Activated CD4-positive, alpha-beta T cell treated with anti-CD3 and anti-CD28 coated beads for 48 hours (primary cell): ENCODE data around the gene ZNF44.
"Not testable (repeated sequence)": the region's sequence is repeated elsewhere in the genome, so short reads cannot be mapped to it uniquely, and the experiment has no call there.

Source experiments
- DNase-seq: peaks from one replicate; pipeline ENCODE4 v3.0.0-alpha.2; 2020

ZNF44 gene

DNA sequence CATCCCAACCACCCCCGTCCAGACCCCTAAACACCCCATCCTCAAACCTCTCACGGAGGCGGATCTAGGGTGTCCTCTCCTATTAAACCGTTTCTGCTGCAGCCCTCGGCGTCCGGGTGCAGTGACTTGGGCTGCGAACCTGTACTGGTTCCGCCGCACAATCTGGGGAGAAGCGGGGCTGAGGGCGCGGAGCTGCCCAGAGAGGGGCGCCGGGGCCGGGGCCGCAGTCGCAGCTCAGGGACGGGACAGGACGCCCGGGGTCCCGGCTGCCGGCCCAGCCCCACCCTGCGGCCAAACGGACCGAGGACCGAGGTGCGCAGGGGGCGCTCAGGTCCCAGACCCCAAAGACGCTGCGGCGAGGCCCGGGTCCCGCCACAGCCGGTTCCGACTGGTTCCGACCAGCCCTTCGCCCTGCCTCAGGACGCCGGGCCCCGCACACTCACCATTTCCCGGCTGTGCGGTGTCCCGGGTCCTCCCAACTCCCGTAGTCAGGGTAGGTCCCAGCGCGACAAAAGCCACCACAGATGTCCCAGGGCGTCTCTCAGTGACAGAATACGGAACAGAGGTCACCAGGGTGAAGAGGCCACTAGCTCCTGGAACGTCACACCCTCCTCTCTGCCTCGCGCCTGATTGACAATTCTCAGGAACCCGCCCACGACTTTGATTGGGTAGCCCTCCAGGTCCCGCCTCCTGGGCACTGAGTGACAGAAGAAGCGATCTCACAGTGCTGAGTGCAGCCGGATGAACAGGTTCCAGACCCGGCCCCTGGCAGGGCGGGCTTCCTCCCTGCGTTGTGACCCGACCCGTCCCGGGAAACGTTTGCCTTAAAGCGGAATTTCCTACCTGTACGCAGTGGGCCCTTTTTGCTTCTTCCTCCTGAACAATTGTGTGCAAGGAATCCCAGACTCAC, at the start of gene ZNF44:
TSS of gene ZNF44 (minus strand) at position 635 of the 910 bp plus-strand sequence. CDS start at position 446, 189 bp downstream.
- peak; percentile 98 for DNase-seq

DNA sequence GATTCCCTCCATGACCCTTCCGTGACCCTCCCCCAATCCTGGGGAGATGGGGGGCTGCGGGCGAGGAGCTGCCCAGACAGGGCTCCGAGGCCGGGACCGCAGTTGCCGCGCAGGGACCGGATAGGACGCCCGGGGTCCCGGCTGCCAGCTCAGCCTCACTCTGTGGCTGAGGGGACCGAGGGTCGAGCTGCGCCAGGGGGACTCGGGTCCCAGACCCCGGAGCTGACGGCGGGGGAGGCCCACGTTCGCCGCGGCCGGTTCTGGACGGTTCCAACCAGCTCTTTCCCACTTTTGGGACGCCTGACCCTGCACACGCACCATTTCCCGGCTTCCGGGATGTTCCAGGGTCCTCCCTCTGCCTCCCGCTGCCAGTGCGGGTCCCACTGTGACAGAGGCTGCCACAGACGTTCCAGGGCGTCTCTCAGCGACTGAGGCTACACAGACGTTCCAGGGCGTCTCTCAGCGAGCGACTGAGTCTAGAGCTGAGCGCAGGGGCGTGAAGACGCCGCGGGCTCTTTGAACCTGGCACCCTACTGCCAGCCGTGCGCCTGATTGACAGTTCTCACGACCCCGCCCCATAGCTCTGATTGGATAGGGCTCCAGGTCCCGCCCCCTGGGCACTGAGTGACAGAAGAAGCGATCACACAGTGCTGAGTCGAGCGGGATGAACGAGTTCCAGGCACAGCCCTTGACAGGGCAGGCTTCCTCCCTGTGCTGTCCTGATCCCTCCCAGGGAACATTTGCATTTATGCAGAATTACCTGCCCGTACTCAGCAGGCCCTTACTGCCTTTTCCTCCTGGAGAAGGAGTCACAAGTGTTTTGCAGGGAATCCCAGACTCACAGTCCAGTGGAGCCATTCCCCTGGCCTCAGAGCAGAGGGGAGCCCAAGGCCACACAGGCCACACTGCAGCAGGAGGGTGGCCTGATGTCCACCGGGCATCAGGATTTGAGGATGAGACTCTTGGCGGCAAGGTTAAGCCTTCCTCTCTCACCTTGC, 38.8 kb upstream of the ZNF44 start, which contains the start of gene ZNF563:
TSS of gene ZNF563 (minus strand) at position 472 of the 998 bp plus-strand sequence. CDS start at position 321, 151 bp downstream.
- DNase-seq = peak; percentile 99

DNA sequence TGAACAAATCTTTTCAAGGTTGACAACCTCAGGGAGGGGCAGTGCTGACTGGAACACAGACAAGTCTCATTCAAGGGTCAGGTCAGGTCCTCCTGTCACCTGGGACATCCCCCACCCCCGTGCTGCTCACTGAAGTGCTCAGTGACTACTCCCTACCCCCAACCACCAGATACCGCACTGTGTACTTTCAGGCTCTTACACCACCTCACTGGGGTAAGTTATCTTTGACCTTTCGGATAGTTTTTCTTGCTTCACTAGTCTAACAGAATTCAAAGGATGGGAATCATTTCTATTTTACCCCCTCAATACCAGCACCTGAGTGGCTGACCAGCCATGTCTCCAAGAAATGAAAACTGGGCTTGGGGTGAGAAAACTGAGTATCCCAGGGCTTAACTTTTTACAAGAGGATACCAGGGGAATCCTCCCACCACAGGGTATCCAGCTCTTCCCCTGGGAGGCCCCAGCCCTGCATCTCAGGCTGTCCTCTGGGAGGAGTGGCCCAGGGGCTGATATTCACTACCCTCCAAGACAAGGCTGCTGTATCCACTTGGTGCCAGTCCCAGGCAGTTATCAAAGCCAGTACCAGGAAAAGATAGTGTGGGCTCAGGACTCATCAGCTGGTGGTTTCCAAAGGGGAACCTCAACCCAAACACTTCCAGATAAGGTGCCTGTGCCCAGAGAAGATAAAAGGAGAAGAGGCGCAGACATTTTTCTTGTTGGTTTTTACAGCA, 36.7 kb upstream of the ZNF44 start:
- DNase-seq = peak; percentile 90

DNA sequence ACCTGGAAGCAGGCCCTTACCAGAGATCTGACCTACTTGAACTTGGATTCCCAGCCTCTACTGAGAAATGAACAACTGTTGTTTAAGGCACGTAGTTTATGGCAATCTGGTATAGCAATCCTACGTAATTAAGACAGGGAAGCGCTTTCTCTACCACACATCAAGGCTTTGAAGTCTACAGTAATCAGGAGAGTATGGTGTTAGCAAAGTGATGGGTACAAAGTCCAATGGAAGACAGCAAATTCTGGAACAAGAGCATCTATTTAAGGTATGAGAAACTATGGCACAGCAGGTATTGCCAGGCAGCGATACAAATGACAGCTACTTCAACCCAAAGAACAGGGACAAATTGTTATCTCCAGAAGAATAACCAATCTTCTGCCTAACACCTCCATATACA, 35.7 kb upstream of the ZNF44 start:
- DNase-seq = no peak

DNA sequence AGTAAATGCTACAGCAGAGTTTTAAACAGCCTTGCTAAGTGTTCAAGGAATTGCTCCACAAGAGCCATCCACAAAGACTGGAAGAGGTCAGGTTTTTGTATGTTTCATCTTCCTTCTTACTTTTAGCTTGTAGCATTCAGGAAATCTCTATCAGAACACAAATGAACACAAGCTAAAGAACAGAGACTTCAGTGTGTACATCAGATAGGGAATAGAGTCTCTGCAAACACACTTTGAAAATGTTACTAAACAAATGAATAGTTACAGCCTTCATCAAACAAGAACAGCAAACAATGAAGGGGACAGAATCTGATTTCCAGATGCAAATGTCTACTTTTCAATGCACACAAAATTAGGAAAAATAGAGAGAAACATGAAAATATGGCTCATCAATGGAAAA, 31.0 kb upstream of the ZNF44 start:
- no peak for DNase-seq

DNA sequence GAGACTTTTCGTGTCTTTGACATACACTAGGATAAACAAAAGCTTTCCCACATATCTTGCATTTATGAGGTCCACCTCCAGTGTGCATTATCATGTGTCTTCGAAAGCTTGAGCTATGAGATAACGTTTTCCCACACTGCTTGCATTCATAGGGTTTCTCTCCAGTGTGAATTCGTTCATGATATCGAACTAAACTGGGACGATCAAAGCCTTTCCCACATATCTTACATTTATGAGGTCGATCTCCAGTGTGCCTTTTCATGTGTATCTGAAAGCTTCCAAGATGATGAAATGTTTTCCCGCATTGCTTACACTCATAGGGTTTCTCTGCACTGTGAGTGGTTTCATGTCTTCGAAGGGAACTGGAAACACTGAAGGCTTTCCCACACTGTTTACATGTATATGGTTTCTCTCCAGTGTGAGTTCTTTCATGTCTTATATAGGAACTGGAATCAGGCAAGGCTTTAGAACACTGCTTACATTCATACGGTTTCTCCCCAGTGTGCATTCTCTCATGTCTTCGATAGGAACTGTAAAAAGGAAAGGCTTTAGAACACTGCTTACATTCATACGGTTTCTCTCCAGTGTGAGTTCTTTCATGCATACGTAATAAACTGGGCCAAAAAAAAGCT, 24.2 kb upstream of the ZNF44 start:
- DNase-seq = no peak

DNA sequence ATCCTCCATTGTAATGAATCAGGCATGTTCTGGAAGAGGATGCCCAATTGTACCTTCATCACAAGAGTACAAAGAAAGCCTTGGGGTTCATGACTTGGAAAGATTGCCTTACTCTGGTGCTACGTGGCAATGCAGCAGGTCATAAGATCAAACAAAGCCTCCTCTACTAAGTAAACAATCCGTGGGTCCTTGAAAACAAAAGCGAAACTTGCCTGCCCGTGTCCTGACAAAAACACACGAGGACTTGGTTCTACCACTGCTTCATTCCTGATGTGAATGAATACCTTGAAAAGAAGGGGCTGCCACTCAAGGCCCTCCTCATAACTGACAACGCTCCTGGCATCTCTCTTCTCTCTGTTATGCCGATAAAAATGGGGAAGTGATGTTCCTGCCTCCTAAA, 19.9 kb upstream of the ZNF44 start:
- no peak for DNase-seq

DNA sequence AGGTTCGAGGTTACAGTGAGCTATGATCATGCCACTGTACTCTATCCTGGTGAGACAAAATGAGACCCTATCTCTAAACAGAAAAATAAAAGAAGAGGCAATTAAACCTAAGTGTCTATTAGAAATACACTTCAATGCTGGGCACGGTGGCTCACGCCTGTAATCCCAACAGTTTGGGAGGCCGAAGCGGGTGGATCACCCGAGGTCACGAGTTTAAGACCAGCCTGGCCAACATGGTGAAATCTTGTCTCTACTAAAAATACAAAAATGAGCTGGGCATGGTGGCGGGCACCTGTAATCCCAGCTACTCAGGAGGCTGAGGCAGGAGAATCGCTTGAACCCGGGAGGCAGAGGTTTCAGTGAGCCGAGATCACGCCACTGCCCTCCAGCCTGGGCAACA, 14.2 kb upstream of the ZNF44 start:
- not testable (repeated sequence) for DNase-seq

DNA sequence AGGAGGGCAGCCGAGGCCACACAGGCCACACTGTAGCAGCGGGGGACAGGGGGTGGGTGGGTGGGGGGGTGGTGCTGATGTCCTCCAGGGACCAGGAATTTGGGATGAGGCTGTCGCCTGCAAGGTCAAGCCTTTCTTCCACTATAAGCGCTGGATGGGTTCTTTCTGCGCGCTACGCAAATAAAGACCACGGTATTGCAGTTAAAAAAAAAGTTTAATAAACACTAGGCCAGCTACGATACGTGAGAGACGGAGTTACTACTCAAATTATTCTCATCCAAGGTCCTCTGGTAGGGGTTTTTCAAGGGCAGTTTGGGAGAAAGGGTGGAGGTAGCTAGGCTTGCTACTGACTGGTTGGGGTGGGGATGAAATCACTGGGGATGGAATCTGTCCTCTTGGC, 508 bp upstream of the ZNF44 start:
- no peak for DNase-seq

DNA sequence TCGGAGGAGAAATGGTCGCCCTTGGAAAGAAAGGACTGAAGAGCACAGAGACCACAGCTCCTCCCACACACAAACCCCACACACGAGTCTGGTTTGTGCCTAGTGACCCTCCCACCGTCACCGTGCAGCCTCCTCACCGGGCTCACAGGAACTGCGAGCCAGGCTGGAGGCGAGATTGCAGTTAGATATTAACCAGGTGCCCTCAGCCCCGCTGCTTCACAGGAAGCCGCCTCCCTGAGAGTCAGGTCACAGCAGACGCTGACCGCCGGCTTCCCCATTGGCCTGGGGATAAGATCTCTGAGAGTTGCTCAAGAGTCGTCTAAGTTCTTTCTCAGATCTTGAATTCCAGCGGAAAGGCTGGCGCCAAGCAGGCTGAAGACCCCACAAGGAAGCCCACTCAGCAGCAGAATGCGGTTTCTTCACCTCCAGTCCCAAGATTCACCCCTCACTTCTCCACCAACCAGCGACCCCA, 870 bp downstream of the ZNF44 start:
- DNase-seq = peak; percentile 68

DNA sequence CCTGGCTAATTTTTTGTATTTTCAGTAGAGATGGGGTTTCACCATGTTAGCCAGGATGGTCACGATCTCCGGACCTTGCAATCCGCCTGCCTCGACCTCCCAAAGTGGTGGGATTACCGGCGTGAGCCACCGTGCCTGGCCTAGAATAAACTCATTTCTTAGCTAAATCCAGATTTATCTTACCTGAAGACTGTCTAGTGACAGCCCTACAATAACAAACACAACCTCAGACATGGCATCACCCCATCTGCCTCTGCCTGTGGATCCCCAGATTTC, 5.0 kb downstream of the ZNF44 start:
- DNase-seq = no peak

DNA sequence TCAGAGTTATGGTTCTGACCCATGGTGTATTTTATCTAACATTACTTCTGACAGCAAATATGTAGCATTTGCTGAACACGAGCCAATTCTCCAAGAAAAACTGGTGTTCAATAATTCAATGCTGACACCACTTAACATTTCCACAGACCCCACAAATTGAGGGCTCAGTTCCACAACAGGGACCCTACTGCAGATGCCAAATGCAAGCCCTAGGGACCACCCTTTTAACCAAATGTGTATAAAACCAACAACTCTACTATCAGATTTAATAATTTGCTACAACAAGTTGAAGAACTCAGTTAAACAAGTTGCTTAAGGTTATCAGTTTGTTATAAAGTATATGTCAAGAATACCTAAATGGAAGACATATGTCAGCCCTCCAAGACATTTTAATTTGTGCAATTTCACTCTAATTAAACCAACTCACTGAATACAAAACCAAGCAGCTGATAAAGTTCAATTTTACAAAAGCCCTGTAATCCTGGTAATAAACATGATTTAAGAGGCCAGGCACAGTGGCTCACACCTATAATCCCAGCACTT, 6.7 kb downstream of the ZNF44 start:
- no peak for DNase-seq

DNA sequence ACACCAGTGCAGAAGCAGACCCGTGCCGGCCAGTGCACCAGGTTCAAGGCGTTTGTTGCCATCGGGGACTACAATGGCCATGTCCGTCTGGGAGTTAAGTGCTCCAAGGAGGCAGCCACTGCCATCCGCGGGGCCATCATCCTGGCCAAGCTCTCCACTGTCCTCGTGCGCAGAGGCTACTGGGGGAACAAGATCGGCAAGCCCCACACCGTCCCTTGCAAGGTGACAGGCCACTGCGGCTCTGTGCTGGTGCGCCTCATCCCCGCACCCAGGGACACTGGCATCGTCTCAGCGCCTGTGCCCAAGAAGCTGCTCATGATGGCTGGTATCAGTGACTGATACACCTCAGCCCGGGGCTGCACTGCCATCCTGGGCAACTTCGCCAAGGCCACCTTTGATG, 10.1 kb downstream of the ZNF44 start:
- no peak for DNase-seq

DNA sequence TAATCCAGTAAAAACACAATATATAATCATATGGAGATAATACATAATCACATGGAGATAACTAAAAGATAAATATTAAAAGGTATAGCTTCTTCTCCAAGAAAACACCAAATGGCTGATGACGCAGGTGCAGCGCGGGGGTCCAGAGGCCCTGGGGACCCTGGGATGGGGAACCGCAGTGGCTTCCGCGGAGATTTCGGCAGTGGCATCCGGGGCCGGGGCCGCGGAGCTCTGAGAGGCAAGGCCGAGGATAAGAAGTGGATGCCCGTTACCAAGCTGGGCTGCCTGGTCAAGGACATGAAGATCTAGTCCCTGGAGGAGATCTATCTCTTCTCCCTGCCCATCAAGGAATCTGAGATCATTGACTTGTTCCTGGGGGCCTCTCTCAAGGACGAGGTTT, 10.5 kb downstream of the ZNF44 start:
- no peak for DNase-seq

DNA sequence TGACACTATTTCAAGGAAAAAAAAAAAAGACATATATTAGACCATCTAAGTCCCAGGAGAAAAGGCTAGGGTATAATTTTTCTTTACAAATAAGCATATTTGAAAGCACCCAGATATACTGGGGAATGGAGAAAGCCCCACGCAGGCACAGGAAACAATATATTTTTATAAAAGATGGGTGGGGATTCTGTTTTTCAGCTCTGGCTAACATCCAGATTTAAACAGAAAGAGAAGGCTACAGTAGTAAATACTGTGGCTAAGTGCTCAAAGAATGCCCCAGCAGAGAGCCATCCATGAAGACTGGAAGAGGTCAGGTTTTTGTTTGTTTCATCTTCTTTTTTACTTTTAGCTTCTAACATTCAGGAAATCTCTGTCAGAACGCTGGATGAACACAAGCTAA, 16.0 kb downstream of the ZNF44 start:
- DNase-seq = no peak

DNA sequence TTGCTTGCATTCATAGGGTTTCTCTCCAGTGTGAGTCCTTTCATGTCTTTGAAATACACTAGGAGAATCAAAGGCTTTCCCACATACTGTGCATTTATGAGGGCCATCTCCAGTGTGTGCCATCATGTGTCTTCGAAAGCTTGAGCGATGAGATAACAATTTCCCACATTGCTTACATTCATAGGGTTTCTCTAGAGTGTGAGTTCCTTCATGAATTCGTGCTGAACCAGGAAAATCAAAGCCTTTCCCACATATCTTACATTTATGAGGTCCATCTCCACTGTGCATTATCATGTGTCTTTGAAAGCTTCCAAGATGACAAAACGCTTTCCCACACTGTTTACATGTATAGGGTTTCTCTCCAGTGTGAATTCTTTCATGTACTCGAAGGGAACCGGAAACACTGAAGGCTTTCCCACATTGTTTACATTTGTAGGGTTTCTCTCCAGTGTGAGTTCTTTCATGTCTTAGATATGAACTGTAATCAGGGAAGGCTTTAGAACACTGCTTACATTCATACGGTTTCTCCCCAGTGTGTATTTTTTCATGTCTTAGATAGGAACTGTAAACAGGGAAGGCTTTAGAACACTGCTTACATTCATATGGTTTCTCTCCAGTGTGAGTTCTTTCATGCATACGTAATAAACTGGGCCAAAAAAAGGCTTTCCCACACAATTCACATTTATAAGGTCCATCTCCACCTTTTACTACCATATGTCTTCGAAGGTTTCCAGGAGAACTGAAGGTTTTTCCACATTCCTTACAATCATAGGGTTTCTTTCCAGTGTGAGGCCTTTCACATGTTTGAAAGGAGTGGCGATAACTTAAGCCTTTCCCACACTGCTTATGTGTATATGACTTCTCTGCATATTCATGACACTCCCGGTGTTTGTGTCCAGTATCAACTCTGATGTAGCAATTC, 21.4 kb downstream of the ZNF44 start:
- no peak for DNase-seq

DNA sequence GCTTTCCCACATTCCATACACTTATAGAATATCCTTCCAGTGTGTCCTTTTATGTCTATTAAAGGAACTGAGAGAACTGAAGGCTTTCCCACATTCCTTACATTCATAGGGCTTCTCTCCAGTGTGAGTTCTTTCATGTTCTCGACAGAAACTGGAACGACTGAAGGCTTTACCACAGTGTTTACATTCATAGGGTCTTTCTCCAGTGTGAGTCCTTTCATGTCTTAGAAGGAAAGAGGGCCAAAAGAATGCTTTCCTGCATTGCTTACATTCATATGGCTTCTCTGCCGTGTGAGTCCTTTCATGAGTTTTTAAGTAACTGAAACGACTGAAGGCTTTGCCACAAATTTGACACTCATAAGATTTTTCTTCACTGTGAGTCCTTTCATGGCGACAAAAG, 22.3 kb downstream of the ZNF44 start:
- no peak for DNase-seq

DNA sequence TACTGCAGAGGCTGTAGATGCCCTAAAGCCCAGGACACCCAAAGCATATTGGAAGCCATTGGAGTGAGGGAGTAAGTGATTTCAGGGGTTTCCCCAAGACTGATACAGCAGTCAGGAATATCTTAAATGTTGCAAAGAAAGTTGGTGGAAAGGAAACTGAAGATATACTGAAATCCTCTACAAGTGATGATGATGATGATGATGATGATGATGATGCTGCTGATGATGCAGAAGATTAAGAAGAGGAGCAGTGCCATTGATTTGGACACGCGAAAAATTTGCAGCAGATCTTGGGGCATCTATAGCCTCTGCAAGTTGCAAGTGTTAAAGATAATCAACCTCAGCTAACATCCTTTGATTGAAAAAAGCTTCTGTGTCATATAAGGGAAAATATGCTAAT, 23.8 kb downstream of the ZNF44 start:
- DNase-seq = no peak

DNA sequence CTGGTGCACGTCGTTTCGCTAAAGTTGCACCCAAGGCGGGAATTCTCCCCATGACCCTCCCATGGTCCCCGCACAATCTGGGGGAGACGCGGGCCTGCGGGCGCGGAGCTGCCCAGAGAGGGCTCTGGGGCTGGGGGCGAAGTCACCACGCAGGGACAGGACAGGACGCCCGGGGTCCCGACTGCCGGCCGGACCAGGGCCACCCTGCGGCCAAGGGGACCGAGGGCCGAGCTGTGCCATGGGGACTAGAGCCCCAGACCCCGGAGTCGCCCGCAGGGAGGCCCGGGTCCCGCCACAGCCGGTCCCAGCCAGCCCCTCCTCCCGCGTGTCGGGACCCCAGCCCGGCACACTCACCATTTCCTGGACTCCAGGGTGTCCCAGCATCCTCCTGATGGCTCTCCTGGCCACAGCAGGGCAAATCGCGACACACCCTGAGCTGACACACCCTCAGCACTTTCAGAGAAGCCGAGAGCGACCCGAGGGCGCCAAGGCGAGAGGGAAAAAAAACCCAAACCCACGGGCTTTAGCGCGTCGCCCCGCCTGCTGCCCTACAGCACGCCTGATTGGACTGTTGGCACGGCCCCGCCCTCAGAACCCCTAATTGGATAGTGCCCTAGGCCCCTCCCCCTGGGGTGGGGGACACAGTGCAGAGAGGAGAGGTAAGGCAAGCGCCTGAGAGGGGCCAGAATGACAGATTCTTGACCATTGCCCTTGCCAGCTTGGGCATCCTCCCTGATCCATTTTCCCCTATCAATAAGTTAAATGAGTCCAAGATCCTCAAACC, 28.6 kb downstream of the ZNF44 start:
- DNase-seq = no peak

DNA sequence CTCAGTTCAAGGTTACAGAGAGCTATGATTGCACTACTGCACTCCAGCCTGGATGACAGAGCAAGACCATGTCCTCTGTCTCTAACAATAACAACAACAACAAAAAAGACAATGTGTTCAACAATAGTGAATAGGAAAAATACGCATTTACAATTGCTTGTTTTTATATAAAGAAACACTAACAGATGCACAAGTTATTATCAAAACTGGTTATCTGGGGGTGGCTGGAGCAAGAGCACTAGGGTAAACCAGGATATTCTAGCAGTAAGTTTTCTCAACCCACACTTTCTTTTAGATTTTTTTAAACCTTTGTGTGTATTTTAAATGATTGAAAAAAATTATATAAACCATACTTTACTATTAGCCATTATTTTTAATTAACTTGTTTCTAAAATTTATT, 33.1 kb downstream of the ZNF44 start:
- DNase-seq = no peak
